IPS DF 4.7 (cell line): ENCODE results near the gene BTF3L4.
"Not testable (repeated sequence)": the region's sequence is repeated elsewhere in the genome, so short reads cannot be mapped to it uniquely, and the experiment has no call there.

Experiments used
- DNase-seq: peaks from one replicate; pipeline ENCODE4 v3.0.0-alpha.2; 2013; ENCODE audit warnings: low spot score; ENCODE audit errors: extremely low read depth

BTF3L4 gene

GRCh38 chr1:52056163-52056936 lies at the start of gene BTF3L4:
Gene BTF3L4, plus strand, starts transcription at chr1:52056295. Its CDS starts 3,553 bp downstream, at chr1:52059848.
- no peak for DNase-seq

- no peak for DNase-seq
These were observed 48.7 kb upstream of the BTF3L4 start for GRCh38 chr1:52007215-52008002.

- DNase-seq = no peak
These were observed 47.9 kb upstream of the BTF3L4 start for GRCh38 chr1:52008071-52008809.

GRCh38 chr1:52022133-52022532 lies 34.0 kb upstream of the BTF3L4 start:
- no peak for DNase-seq

GRCh38 chr1:52026278-52026677 lies 29.8 kb upstream of the BTF3L4 start:
- DNase-seq = no peak

- DNase-seq = no peak
These were observed 27.8 kb upstream of the BTF3L4 start for GRCh38 chr1:52028328-52028727.

- not testable (repeated sequence) for DNase-seq
These were observed 27.3 kb upstream of the BTF3L4 start for GRCh38 chr1:52028839-52029238.

GRCh38 chr1:52032124-52032784 lies 23.8 kb upstream of the BTF3L4 start:
- no peak for DNase-seq

GRCh38 chr1:52032785-52033131 lies 23.3 kb upstream of the BTF3L4 start:
- DNase-seq = no peak

GRCh38 chr1:52033190-52034049 lies 22.7 kb upstream of the BTF3L4 start, which contains the start of gene KTI12:
Gene KTI12, minus strand, starts transcription at chr1:52033810. Its CDS starts 49 bp downstream, at chr1:52033761.
- no peak for DNase-seq

GRCh38 chr1:52034050-52034384 lies 22.1 kb upstream of the BTF3L4 start:
- DNase-seq = no peak

GRCh38 chr1:52037402-52037814 lies 18.7 kb upstream of the BTF3L4 start:
- DNase-seq = no peak

GRCh38 chr1:52037909-52038308 lies 18.2 kb upstream of the BTF3L4 start:
- no peak for DNase-seq

GRCh38 chr1:52041551-52042185 lies 14.4 kb upstream of the BTF3L4 start:
- DNase-seq = no peak

GRCh38 chr1:52045236-52045635 lies 10.9 kb upstream of the BTF3L4 start:
- DNase-seq = no peak

GRCh38 chr1:52045666-52046195 lies 10.4 kb upstream of the BTF3L4 start:
- DNase-seq = not testable (repeated sequence)

GRCh38 chr1:52049337-52049736 lies 6.8 kb upstream of the BTF3L4 start:
- not testable (repeated sequence) for DNase-seq

- DNase-seq = no peak
These were observed 2.2 kb upstream of the BTF3L4 start for GRCh38 chr1:52053862-52054261.

- no peak for DNase-seq
These were observed 1.5 kb upstream of the BTF3L4 start for GRCh38 chr1:52054496-52055065.
